A549 (cell line): ENCODE data around the gene STK16. TPM values are rescaled to one million over a fixed set of nuclear protein-coding genes. Genes with fewer than 3 reads are reported as not detected.
A peak's percentile ranks its signal among the peaks of the same experiment; 100 is the strongest.

ENCODE experiments used
- ATAC-seq, 2 experiments: fragments of 200-7000 bp in 1 of 2; fragments of >200 bp in 1 of 2; cut with Nextera tagmentation in 1 of 2; cut with Tn5 transposase in 1 of 2; 3 replicates each; pipeline versions ENCODE4 v1.8.0 to v1.9.1; 2018 to 2020; ENCODE audit warnings: mild to moderate bottlenecking in 1 of 2, moderate library complexity in 1 of 2
- CTCF ChIA-PET: fragments of 300-600 bp; sonication (Branson Sonifier 250); formaldehyde crosslinking; extraction: SDS; loops from one replicate; lab custom pipeline; 2021; ENCODE audit warnings: antibody characterized with exemption, inconsistent platforms; lab: Yijun Ruan, JAX
- POLR2A ChIA-PET: fragments of 350-600 bp; formaldehyde crosslinking; extraction: SDS; loops from one replicate; lab custom pipeline; 2021; ENCODE audit warnings: antibody characterized with exemption, inconsistent platforms; lab: Yijun Ruan, JAX
- DNase-seq, 2 experiments: peaks; one replicate each; pipeline versions ENCODE4 v3.0.0 to v3.0.0-alpha.2; 2011 to 2016; ENCODE audit warnings: low read depth in 1 of 2, low spot score in 1 of 2
- FAIRE-seq: peaks from 2 replicates; lab custom pipeline; 2011; peaks lifted over from hg19 to GRCh38; lab: Jason Lieb, UNC
- H3K27ac ChIP-seq, 2 experiments: fragments of >200 bp; sonication (Bioruptor Twin); formaldehyde crosslinking; 3 replicates each; pipeline ENCODE4 v1.5.1; 2016 to 2017
- H3K4me1 ChIP-seq: fragments of >200 bp; sonication (Bioruptor Twin); formaldehyde crosslinking; 3 replicates; pipeline ENCODE4 v1.6.1; 2016
- H3K4me2 ChIP-seq: fragments of >200 bp; sonication (Bioruptor Twin); formaldehyde crosslinking; 3 replicates; pipeline ENCODE4 v1.6.1; 2016
- H3K4me3 ChIP-seq: fragments of >200 bp; sonication (Bioruptor Twin); formaldehyde crosslinking; 3 replicates; pipeline ENCODE4 v1.5.1; 2016
- H3K9me3 ChIP-seq: fragments of >200 bp; sonication (Bioruptor Twin); formaldehyde crosslinking; 3 replicates; pipeline ENCODE4 v1.6.1; 2016
- CEBPB ChIP-seq, 2 experiments: fragments of >200 bp in 1 of 2; sonication (Bioruptor Twin) in 1 of 2; formaldehyde crosslinking in 1 of 2; IDR thresholded peaks; 2 replicates each; pipeline ENCODE4 v1.6.1; 2012 to 2016
- CHD2 ChIP-seq: fragments of 150-350 bp; IDR thresholded peaks from 2 replicates; pipeline ENCODE4 v1.6.1; 2014; ENCODE audit warnings: low read length; ENCODE audit not compliant: partially characterized antibody
- ESRRA ChIP-seq: fragments of 150-350 bp; IDR thresholded peaks from 2 replicates; pipeline ENCODE4 v1.6.1; 2014; ENCODE audit warnings: mild to moderate bottlenecking, low read length, borderline replicate concordance
- FOSB ChIP-seq: fragments of 250-450 bp; sonication (Bioruptor Pico); IDR thresholded peaks from 2 replicates; pipeline ENCODE4 v1.5.0; 2020; ENCODE audit warnings: mild to moderate bottlenecking, moderate library complexity
- FOSL2 ChIP-seq, 2 experiments: fragments of 450-650 bp in 1 of 2; fragments of >200 bp in 1 of 2; sonication (Bioruptor Twin) in 1 of 2; formaldehyde crosslinking; IDR thresholded peaks; 2 replicates each; pipeline versions ENCODE4 v1.5.0 to v1.6.1; 2016 to 2020; ENCODE audit warnings: mild to moderate bottlenecking in 1 of 2, moderate library complexity in 1 of 2
- GATA3 ChIP-seq: IDR thresholded peaks from 2 replicates; pipeline ENCODE4 v1.6.1; 2012; ENCODE audit warnings: borderline replicate concordance
- HEYL ChIP-seq: fragments of 250-450 bp; sonication (Bioruptor Pico); IDR thresholded peaks from 2 replicates; pipeline ENCODE4 v1.8.0; 2021; ENCODE audit warnings: mild to moderate bottlenecking, moderate library complexity
- HOXA7 ChIP-seq: fragments of 250-450 bp; sonication (Bioruptor Pico); IDR thresholded peaks from 2 replicates; pipeline ENCODE4 v1.5.0; 2020; ENCODE audit warnings: mild to moderate bottlenecking, moderate library complexity
- JUN ChIP-seq, 2 experiments: fragments of >200 bp; sonication (Bioruptor Twin); formaldehyde crosslinking; IDR thresholded peaks; 2 replicates in 1 of 2; 3 replicates in 1 of 2; pipeline ENCODE4 v1.6.1; 2016 to 2017
- KDM1A ChIP-seq: fragments of 200-600 bp; sonication (generic); IDR thresholded peaks from 2 replicates; pipeline ENCODE4 v1.6.1; 2016; ENCODE audit warnings: low read depth, mild to moderate bottlenecking
- KDM5A ChIP-seq: fragments of 200-600 bp; sonication (generic); IDR thresholded peaks from 2 replicates; pipeline ENCODE4 v1.6.1; 2016; ENCODE audit warnings: antibody characterized with exemption, mild to moderate bottlenecking
- MAZ ChIP-seq: fragments of 150-350 bp; IDR thresholded peaks from 2 replicates; pipeline ENCODE4 v1.6.1; 2014; ENCODE audit warnings: antibody characterized with exemption, low read depth, low read length, borderline replicate concordance
- NFE2L2 ChIP-seq: fragments of 150-350 bp; conservative IDR thresholded peaks from 2 replicates; pipeline ENCODE4 v1.6.1; 2014; ENCODE audit warnings: low read length
- NPAS2 ChIP-seq: fragments of 250-450 bp; sonication (Bioruptor Pico); IDR thresholded peaks from 2 replicates; pipeline ENCODE4 v1.8.0; 2022; ENCODE audit warnings: mild to moderate bottlenecking, moderate library complexity, borderline replicate concordance
- POLR2AphosphoS2 ChIP-seq: conservative IDR thresholded peaks from 2 replicates; pipeline ENCODE4 v1.6.1; 2012; ENCODE audit warnings: low read length, improper control_type of control experiment, inconsistent platforms
- RARB ChIP-seq: fragments of 250-450 bp; sonication (Bioruptor Pico); IDR thresholded peaks from 2 replicates; pipeline ENCODE4 v1.8.0; 2021; ENCODE audit warnings: mild to moderate bottlenecking, moderate library complexity
- ZFP36 ChIP-seq: fragments of 450-650 bp; IDR thresholded peaks from 2 replicates; pipeline ENCODE4 v1.6.1; 2014; ENCODE audit warnings: borderline replicate concordance; ENCODE audit not compliant: partially characterized antibody
- ZSCAN20 ChIP-seq: fragments of 250-450 bp; sonication (Bioruptor Pico); IDR thresholded peaks from 2 replicates; pipeline ENCODE4 v1.8.0; 2022; ENCODE audit warnings: mild to moderate bottlenecking, moderate library complexity
- WGBS: methylation state at CpG from one replicate; pipeline ENCODE4 v1.1.6; 2017; ENCODE audit errors: missing lambda C conversion rate; 5-methylcytosine and 5-hydroxymethylcytosine counted together
- polyA plus RNA-seq, 4 experiments: library from polyadenylated mRNA; depleted of rRNA in 3 of 4; stranded (reverse); fragments of >200 nt; fragmentation: RNase III in 1 of 4; extraction: RNeasy Plus Mini Kit Qiagen cat#74134 plus additional on column Dnase treatment in 1 of 4; gene quantifications; 2 replicates in 3 of 4; 3 replicates in 1 of 4; pipeline ENCODE4 v1.2.3, GENCODE V29; 2011 to 2017
- TF ChIP-seq, protein P1 (sequence below): fragments of 200-600 bp; sonication (generic); IDR thresholded peaks from 2 replicates; pipeline ENCODE4 v1.6.1; 2016; ENCODE audit warnings: antibody characterized with exemption, mild to moderate bottlenecking, moderate library complexity
- TF ChIP-seq, protein P2 (sequence below): fragments of >200 bp; sonication (Bioruptor Twin); formaldehyde crosslinking; IDR thresholded peaks from 3 replicates; pipeline ENCODE4 v1.5.1; 2016
- TF ChIP-seq, protein P3 (sequence below): fragments of 250-450 bp; sonication (Bioruptor Pico); IDR thresholded peaks from 2 replicates; pipeline ENCODE4 v1.5.0; 2020; ENCODE audit warnings: low read depth, mild to moderate bottlenecking, moderate library complexity
- TF ChIP-seq, protein P4 (sequence below): IDR thresholded peaks from 2 replicates; pipeline ENCODE4 v1.6.1; 2012
- TF ChIP-seq, protein P5 (sequence below): IDR thresholded peaks from 2 replicates; pipeline ENCODE4 v1.6.1; 2012

STK16 gene
- polyA plus RNA-seq, 2 of the 4 experiments (the other 2 are of a cell fraction), result 37.0 to 43.3 TPM

DNA sequence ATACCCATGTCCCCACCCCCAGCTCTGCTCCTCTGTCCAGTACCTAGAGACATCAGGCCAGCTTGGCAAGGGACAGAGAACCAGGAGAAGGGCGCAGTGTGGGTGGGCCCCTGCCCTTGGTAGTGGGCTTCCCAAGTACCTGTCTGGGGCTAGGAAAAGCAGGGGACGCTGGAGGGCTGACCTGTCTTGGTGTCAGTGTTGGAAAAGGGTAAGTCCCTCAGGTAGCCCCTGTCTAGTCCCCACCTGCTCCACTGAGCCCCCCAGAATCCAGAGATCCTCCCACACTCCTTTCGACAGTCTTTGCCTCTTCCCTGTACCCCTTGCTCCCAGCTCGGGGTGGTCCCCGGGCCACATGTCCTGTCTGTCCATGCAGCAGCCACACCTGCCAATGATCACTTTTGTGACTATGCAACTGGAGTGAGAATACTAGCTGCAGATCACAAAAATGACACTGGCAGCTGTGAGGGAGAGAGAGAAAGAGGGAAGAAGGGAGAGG is 48.5 kb downstream of the STK16 start (continued):
- TF ChIP-seq, protein P1, sequence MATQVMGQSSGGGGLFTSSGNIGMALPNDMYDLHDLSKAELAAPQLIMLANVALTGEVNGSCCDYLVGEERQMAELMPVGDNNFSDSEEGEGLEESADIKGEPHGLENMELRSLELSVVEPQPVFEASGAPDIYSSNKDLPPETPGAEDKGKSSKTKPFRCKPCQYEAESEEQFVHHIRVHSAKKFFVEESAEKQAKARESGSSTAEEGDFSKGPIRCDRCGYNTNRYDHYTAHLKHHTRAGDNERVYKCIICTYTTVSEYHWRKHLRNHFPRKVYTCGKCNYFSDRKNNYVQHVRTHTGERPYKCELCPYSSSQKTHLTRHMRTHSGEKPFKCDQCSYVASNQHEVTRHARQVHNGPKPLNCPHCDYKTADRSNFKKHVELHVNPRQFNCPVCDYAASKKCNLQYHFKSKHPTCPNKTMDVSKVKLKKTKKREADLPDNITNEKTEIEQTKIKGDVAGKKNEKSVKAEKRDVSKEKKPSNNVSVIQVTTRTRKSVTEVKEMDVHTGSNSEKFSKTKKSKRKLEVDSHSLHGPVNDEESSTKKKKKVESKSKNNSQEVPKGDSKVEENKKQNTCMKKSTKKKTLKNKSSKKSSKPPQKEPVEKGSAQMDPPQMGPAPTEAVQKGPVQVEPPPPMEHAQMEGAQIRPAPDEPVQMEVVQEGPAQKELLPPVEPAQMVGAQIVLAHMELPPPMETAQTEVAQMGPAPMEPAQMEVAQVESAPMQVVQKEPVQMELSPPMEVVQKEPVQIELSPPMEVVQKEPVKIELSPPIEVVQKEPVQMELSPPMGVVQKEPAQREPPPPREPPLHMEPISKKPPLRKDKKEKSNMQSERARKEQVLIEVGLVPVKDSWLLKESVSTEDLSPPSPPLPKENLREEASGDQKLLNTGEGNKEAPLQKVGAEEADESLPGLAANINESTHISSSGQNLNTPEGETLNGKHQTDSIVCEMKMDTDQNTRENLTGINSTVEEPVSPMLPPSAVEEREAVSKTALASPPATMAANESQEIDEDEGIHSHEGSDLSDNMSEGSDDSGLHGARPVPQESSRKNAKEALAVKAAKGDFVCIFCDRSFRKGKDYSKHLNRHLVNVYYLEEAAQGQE, result no peak
- TF ChIP-seq ESRRA, result no peak
- no peak for TF ChIP-seq KDM1A

DNA sequence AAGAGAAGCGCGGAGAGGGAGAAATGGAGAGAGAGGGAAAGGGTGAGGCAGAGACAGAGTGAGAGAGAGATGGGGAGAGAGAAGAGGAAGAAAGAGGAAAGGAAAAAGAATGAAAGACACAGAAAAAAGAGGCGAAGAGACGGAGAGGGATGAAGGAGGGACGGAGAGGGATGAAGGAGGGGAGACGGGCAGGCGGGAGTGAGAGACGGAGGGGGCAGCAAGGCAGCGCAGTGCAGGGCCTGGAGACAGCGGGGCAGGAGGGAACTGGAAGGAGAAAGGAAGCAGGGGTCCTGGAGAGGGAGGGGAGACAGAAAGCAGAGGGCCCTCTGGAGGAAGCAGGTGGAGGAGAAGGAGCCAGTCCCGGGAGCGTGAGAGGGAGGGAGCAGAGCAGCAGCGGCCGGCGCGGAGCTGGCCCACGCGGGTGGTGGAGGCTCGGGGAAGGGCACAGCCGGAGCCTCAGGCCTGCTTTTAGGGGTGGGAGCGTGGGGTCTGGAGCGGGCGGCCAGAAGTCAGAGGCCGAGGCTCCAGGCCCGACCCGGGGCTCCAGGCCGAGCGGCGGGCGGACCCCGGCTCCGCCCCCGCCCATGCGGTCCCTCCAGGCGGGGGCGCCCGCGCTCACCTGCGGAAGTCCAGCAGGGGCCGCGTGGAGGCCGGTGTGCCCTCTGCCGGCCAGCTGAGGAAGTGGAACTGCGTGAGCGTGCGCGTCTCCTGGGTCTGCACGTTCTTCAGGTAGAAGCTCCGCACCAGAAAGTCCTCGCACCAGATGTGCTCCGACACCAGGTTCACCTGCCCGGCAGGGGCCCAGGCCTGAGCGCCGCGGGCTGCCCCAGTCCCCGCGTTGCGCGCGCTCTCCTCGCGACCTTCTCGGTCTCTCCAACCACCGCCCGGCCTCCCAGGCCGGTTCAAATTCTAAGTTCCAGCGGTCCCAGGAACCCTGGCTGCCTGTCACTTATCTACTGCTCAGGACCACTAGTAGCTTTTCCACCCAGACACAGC is 49.4 kb downstream of the STK16 start:
- peaks cover 23% of the 10 kb centered on the region for H3K4me1 ChIP-seq
- CTCF ChIA-PET, result interaction anchor here (0.6 to 16.3 kb wide), 65 partner anchors 9 to 300 kb away, joined by 3 to 540 read pairs (median 6); partner anchors contain the start of genes ABCB6, ANKZF1, ATG9A and CFAP65
- POLR2A ChIA-PET, result interaction anchor here (0.7 to 1.8 kb wide), 12 partner anchors 16 to 118 kb away, joined by 3 to 21 read pairs (median 7); partner anchors contain the start of genes ABCB6, ANKZF1, ATG9A and CNPPD1
- peak overlapping the region; percentile 81 for H3K4me2 ChIP-seq
- H3K9me3 ChIP-seq, result no peaks in the 10 kb centered on the region
- FAIRE-seq (no peak), DNase-seq (peak; percentile 87 to 91), ATAC-seq (peak; percentile 69 to 89)
- peak overlapping the region; percentile 48 for H3K4me3 ChIP-seq
- WGBS, result 23% methylated on average over 50 of the region's 67 CpGs
- H3K27ac ChIP-seq, result peak overlapping the region; percentile 94 to 99
- TF ChIP-seq, protein P2, sequence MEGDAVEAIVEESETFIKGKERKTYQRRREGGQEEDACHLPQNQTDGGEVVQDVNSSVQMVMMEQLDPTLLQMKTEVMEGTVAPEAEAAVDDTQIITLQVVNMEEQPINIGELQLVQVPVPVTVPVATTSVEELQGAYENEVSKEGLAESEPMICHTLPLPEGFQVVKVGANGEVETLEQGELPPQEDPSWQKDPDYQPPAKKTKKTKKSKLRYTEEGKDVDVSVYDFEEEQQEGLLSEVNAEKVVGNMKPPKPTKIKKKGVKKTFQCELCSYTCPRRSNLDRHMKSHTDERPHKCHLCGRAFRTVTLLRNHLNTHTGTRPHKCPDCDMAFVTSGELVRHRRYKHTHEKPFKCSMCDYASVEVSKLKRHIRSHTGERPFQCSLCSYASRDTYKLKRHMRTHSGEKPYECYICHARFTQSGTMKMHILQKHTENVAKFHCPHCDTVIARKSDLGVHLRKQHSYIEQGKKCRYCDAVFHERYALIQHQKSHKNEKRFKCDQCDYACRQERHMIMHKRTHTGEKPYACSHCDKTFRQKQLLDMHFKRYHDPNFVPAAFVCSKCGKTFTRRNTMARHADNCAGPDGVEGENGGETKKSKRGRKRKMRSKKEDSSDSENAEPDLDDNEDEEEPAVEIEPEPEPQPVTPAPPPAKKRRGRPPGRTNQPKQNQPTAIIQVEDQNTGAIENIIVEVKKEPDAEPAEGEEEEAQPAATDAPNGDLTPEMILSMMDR, result peak; percentile 100
- no peak for TF ChIP-seq ZFP36
- TF ChIP-seq, protein P3, sequence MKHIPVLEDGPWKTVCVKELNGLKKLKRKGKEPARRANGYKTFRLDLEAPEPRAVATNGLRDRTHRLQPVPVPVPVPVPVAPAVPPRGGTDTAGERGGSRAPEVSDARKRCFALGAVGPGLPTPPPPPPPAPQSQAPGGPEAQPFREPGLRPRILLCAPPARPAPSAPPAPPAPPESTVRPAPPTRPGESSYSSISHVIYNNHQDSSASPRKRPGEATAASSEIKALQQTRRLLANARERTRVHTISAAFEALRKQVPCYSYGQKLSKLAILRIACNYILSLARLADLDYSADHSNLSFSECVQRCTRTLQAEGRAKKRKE, result peak; percentile 43; the same call in 1 of the 2 replicates
- TF ChIP-seq KDM5A, result no peak
- TF ChIP-seq RARB (CRISPR knock-in tag), result no peak
- no peak for TF ChIP-seq GATA3
- TF ChIP-seq, protein P1, result no peak
- TF ChIP-seq ZSCAN20, result no peak
- TF ChIP-seq NPAS2 (CRISPR knock-in tag), result no peak
- TF ChIP-seq HOXA7 (CRISPR knock-in tag), result no peak
- TF ChIP-seq HEYL (CRISPR knock-in tag), result no peak
- no peak for TF ChIP-seq FOSL2 (IDR thresholded peaks at IDR 0.05)
- no peak for TF ChIP-seq FOSL2 (CRISPR knock-in tag; IDR thresholded peaks at IDR 0.05)
- no peak for TF ChIP-seq FOSB
- no peak for TF ChIP-seq CHD2
- TF ChIP-seq NFE2L2, result no peak
- TF ChIP-seq CEBPB (IDR thresholded peaks at IDR 0.05), result no peak
- TF ChIP-seq JUN (IDR thresholded peaks at IDR 0.05), result peak in 1 of 2 experiments; percentile 84; a peak in 2 of 5 replicates
- TF ChIP-seq, protein P4, sequence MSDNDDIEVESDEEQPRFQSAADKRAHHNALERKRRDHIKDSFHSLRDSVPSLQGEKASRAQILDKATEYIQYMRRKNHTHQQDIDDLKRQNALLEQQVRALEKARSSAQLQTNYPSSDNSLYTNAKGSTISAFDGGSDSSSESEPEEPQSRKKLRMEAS, result peak; percentile 96
- 0 out of 2 replicates have a peak, but pooled peaks have one; percentile 64 for TF ChIP-seq MAZ
- TF ChIP-seq POLR2AphosphoS2, result no peak
- TF ChIP-seq, protein P5, sequence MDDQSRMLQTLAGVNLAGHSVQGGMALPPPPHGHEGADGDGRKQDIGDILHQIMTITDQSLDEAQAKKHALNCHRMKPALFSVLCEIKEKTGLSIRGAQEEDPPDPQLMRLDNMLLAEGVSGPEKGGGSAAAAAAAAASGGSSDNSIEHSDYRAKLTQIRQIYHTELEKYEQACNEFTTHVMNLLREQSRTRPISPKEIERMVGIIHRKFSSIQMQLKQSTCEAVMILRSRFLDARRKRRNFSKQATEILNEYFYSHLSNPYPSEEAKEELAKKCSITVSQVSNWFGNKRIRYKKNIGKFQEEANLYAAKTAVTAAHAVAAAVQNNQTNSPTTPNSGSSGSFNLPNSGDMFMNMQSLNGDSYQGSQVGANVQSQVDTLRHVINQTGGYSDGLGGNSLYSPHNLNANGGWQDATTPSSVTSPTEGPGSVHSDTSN, result no peak
